DOHH2 (cell line): ENCODE data around the gene RAP2B.

Source experiments
- H3F3A ChIP-seq: fragments of 200-600 bp; sonication (generic), shearing (Covaris generic); 2 replicates; pipeline ENCODE4 v1.6.0; 2016; ENCODE audit warnings: antibody characterized with exemption, mild to moderate bottlenecking; ENCODE audit not compliant: control insufficient read depth, insufficient read depth
- H3K27ac ChIP-seq: fragments of 200-600 bp; sonication (generic); 2 replicates; pipeline ENCODE4 v1.5.1; 2014; ENCODE audit warnings: low read depth, mild to moderate bottlenecking, low read length, moderate library complexity
- H3K27me3 ChIP-seq: fragments of 200-600 bp; sonication (generic); 2 replicates; pipeline ENCODE4 v1.6.1; 2014; ENCODE audit warnings: mild to moderate bottlenecking, low read length, mixed read lengths; ENCODE audit not compliant: control insufficient read depth
- H3K36me3 ChIP-seq: fragments of 200-600 bp; sonication (generic); 2 replicates; pipeline ENCODE4 v1.6.1; 2014; ENCODE audit warnings: mild to moderate bottlenecking, low read length, moderate library complexity, mixed read lengths; ENCODE audit not compliant: control insufficient read depth
- H3K4me1 ChIP-seq: fragments of 200-600 bp; sonication (generic); 2 replicates; pipeline ENCODE4 v1.6.1; 2014; ENCODE audit warnings: mild to moderate bottlenecking, low read length, mixed read lengths; ENCODE audit not compliant: control insufficient read depth
- H3K4me2 ChIP-seq: fragments of 200-600 bp; sonication (generic); 2 replicates; pipeline ENCODE4 v1.6.0; 2014; ENCODE audit warnings: mild to moderate bottlenecking, low read length, moderate library complexity
- H3K4me3 ChIP-seq: fragments of 200-600 bp; sonication (generic); 2 replicates; pipeline ENCODE4 v1.5.1; 2014; ENCODE audit warnings: mild to moderate bottlenecking, low read length, mixed read lengths
- H3K79me2 ChIP-seq: fragments of 200-600 bp; sonication (generic); 2 replicates; pipeline ENCODE4 v1.6.1; 2014; ENCODE audit warnings: mild to moderate bottlenecking, low read length, mixed read lengths; ENCODE audit not compliant: control insufficient read depth
- H3K9me2 ChIP-seq: fragments of 200-600 bp; sonication (generic); replicated peaks from 2 replicates; pipeline ENCODE4 v1.6.1; 2014; ENCODE audit warnings: mild to moderate bottlenecking, low read length, mixed read lengths; ENCODE audit not compliant: control insufficient read depth
- H3K9me3 ChIP-seq: fragments of 200-600 bp; sonication (generic); 2 replicates; pipeline ENCODE4 v1.6.1; 2014; ENCODE audit warnings: antibody characterized with exemption, low read length, mixed read lengths; ENCODE audit not compliant: control insufficient read depth, insufficient read depth
- H4K20me1 ChIP-seq: fragments of 200-600 bp; sonication (generic); 2 replicates; pipeline ENCODE4 v1.6.0; 2014; ENCODE audit warnings: low read depth, mild to moderate bottlenecking, antibody characterized with exemption, low read length, moderate library complexity; ENCODE audit not compliant: control insufficient read depth, insufficient read depth
- EZH2phosphoT487 ChIP-seq: fragments of 200-600 bp; sonication (generic); IDR thresholded peaks from 2 replicates; pipeline ENCODE4 v1.6.1; 2017; ENCODE audit warnings: borderline replicate concordance, mild to moderate bottlenecking, antibody characterized with exemption, low read length, moderate library complexity, mixed read lengths
- TF ChIP-seq, protein P1 (sequence below): fragments of 200-600 bp; sonication (generic); IDR thresholded peaks from one replicate; pipeline ENCODE4 v1.5.1; 2014; ENCODE audit warnings: antibody characterized with exemption, mild to moderate bottlenecking, low read depth, low read length; ENCODE audit not compliant: poor library complexity, severe bottlenecking

RAP2B gene

GRCh38 chr3:153127788-153128187 is 34.2 kb upstream of the RAP2B start:
- H3K4me2 ChIP-seq: no peak overlapping the region
- no peaks in the 10 kb centered on the region for H4K20me1 ChIP-seq
- H3K27me3 ChIP-seq: no peaks in the 10 kb centered on the region
- no peaks in the 10 kb centered on the region for H3K4me1 ChIP-seq
- H3K79me2 ChIP-seq: no peaks in the 10 kb centered on the region
- no peak overlapping the region for H3K27ac ChIP-seq
- H3K9me2 ChIP-seq: no peaks in the 10 kb centered on the region
- H3K36me3 ChIP-seq: no peaks in the 10 kb centered on the region
- H3K9me3 ChIP-seq: no peaks in the 10 kb centered on the region
- no peak overlapping the region for H3K4me3 ChIP-seq
- no peaks in the 10 kb centered on the region for H3F3A ChIP-seq
- TF ChIP-seq, protein P1, sequence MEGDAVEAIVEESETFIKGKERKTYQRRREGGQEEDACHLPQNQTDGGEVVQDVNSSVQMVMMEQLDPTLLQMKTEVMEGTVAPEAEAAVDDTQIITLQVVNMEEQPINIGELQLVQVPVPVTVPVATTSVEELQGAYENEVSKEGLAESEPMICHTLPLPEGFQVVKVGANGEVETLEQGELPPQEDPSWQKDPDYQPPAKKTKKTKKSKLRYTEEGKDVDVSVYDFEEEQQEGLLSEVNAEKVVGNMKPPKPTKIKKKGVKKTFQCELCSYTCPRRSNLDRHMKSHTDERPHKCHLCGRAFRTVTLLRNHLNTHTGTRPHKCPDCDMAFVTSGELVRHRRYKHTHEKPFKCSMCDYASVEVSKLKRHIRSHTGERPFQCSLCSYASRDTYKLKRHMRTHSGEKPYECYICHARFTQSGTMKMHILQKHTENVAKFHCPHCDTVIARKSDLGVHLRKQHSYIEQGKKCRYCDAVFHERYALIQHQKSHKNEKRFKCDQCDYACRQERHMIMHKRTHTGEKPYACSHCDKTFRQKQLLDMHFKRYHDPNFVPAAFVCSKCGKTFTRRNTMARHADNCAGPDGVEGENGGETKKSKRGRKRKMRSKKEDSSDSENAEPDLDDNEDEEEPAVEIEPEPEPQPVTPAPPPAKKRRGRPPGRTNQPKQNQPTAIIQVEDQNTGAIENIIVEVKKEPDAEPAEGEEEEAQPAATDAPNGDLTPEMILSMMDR: no peak
- TF ChIP-seq EZH2phosphoT487: no peak

DNA sequence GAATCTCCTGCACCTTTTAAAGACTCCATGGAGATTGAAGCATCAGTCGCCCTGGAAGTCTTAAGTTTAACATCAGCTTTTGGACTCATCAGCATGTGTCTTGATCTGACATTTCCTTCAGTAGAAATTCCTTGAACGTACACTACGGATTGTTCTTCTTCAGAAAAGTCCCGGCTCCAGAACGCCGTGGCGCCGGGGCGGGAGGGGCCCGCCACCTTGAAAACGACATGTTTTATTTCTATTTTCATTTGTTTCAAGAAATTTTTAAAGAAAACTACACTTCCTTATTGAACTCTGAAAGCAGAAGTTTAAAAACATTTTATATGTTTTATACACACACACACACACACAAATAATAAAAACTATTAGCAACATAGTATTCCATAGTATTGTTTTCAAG is 32.6 kb upstream of the RAP2B start:
- TF ChIP-seq, protein P1: no peak
- TF ChIP-seq EZH2phosphoT487: no peak
- no peak overlapping the region for H3K27ac ChIP-seq
- no peaks in the 10 kb centered on the region for H3K9me2 ChIP-seq
- H3K4me2 ChIP-seq: no peak overlapping the region
- no peaks in the 10 kb centered on the region for H3K27me3 ChIP-seq
- no peaks in the 10 kb centered on the region for H3K36me3 ChIP-seq
- no peaks in the 10 kb centered on the region for H3F3A ChIP-seq
- no peak overlapping the region for H3K4me3 ChIP-seq
- no peaks in the 10 kb centered on the region for H3K4me1 ChIP-seq
- H3K79me2 ChIP-seq: no peaks in the 10 kb centered on the region
- H4K20me1 ChIP-seq: no peaks in the 10 kb centered on the region
- H3K9me3 ChIP-seq: no peaks in the 10 kb centered on the region

- H3F3A ChIP-seq: no peaks in the 10 kb centered on the region
- H3K36me3 ChIP-seq: no peaks in the 10 kb centered on the region
- H3K9me2 ChIP-seq: no peaks in the 10 kb centered on the region
- no peak overlapping the region for H3K4me3 ChIP-seq
- H4K20me1 ChIP-seq: no peaks in the 10 kb centered on the region
- TF ChIP-seq EZH2phosphoT487: no peak
- TF ChIP-seq, protein P1: no peak
- no peak overlapping the region for H3K27ac ChIP-seq
- no peaks in the 10 kb centered on the region for H3K9me3 ChIP-seq
- no peaks in the 10 kb centered on the region for H3K79me2 ChIP-seq
- no peaks in the 10 kb centered on the region for H3K4me1 ChIP-seq
- H3K27me3 ChIP-seq: no peaks in the 10 kb centered on the region
- H3K4me2 ChIP-seq: no peak overlapping the region
These were observed 32.2 kb upstream of the RAP2B start for GRCh38 chr3:153129866-153130265.
